AG08396 (cell line): ENCODE results near the gene SPATA9.

ENCODE experiments used
- DNase-seq: peaks from one replicate; pipeline ENCODE4 v3.0.0; 2012; ENCODE audit warnings: low spot score, mixed read lengths

Gene SPATA9

GRCh38 chr5:95619514-95620029 is 63.2 kb downstream of the SPATA9 start:
- DNase-seq, result no peak

- DNase-seq, result no peak
Measured at GRCh38 chr5:95619096-95619495, 63.7 kb downstream of the SPATA9 start.

- no peak for DNase-seq
Measured at GRCh38 chr5:95617057-95617456, 65.7 kb downstream of the SPATA9 start.

- no peak for DNase-seq
Measured at GRCh38 chr5:95615164-95615467, 67.7 kb downstream of the SPATA9 start.

GRCh38 chr5:95613514-95613913 is 69.3 kb downstream of the SPATA9 start:
- DNase-seq, result no peak

- DNase-seq, result no peak
Measured at GRCh38 chr5:95611396-95611795, 71.4 kb downstream of the SPATA9 start.

- no peak for DNase-seq
Measured at GRCh38 chr5:95610546-95610945, 72.2 kb downstream of the SPATA9 start.

GRCh38 chr5:95609711-95610110 is 73.1 kb downstream of the SPATA9 start:
- DNase-seq, result no peak
